Panc1 (cell line): Measurements from ENCODE around the gene P2RX3. TPM values are rescaled to one million over a fixed set of nuclear protein-coding genes. Genes with fewer than 3 reads are reported as not detected.

ENCODE experiments used
- ATAC-seq: fragments of 200-7000 bp; cut with Tn5 transposase; 2 replicates; pipeline ENCODE4 v1.9.1; 2020; ENCODE audit warnings: mild to moderate bottlenecking, moderate library complexity
- BruUV-seq: library from RNA; stranded (reverse); fragments of 400-500 nt; replicated peaks from 2 replicates; lab custom pipeline; 2021; lab: Mats Ljungman, UMichigan
- CTCF ChIA-PET: fragments of 300-600 bp; sonication (Branson Sonifier 250); formaldehyde crosslinking; loops from one replicate; lab custom pipeline; 2022; ENCODE audit warnings: antibody characterized with exemption; lab: Charles Lee
- POLR2A ChIA-PET: fragments of 300-600 bp; sonication (Branson Sonifier 250); formaldehyde crosslinking; loops from one replicate; lab custom pipeline; 2022; ENCODE audit warnings: antibody characterized with exemption; lab: Charles Lee
- DNase-seq: peaks from one replicate; pipeline ENCODE4 v3.0.0-alpha.2; 2010; ENCODE audit warnings: low read depth, low spot score
- H3K27ac ChIP-seq: 2 replicates; pipeline ENCODE4 v1.5.1; 2011; ENCODE audit warnings: mild to moderate bottlenecking, low read length, inconsistent platforms
- H3K27me3 ChIP-seq: fragments of 200-500 bp; sonication (Bioruptor generic); 2 replicates; pipeline ENCODE4 v1.6.0; 2014; ENCODE audit warnings: low read length, inconsistent platforms; ENCODE audit not compliant: control insufficient read depth, insufficient read depth
- H3K36me3 ChIP-seq: fragments of 200-500 bp; sonication (Bioruptor generic); 2 replicates; pipeline ENCODE4 v1.5.1; 2014; ENCODE audit warnings: inconsistent platforms, mild to moderate bottlenecking, low read length, moderate library complexity; ENCODE audit not compliant: control insufficient read depth, insufficient read depth
- H3K4me1 ChIP-seq: 2 replicates; pipeline ENCODE4 v1.5.1; 2011; ENCODE audit warnings: inconsistent platforms, mild to moderate bottlenecking, low read length, moderate library complexity; ENCODE audit not compliant: control insufficient read depth, insufficient read depth
- H3K4me3 ChIP-seq, 2 experiments: 2 replicates each; pipeline ENCODE4 v1.5.1; 2011 to 2012; ENCODE audit warnings: low read depth in 2 of 2, low read length in 2 of 2, mild to moderate bottlenecking in 2 of 2, inconsistent platforms in 1 of 2, moderate library complexity in 1 of 2
- H3K9me3 ChIP-seq: fragments of 200-500 bp; sonication (Bioruptor generic); 2 replicates; pipeline ENCODE4 v1.5.1; 2014; ENCODE audit warnings: low read depth, mild to moderate bottlenecking, inconsistent platforms, low read length, moderate library complexity; ENCODE audit not compliant: control insufficient read depth, insufficient read depth
- POLR2AphosphoS5 ChIP-seq: IDR thresholded peaks from 2 replicates; pipeline ENCODE4 v1.6.1; 2012; ENCODE audit warnings: mild to moderate bottlenecking, low read depth, low read length, moderate library complexity
- SIN3A ChIP-seq: IDR thresholded peaks from 2 replicates; pipeline ENCODE4 v1.6.1; 2012; ENCODE audit warnings: low read depth, mild to moderate bottlenecking, low read length, moderate library complexity, borderline replicate concordance; ENCODE audit not compliant: insufficient read depth
- TCF7L2 ChIP-seq: IDR thresholded peaks from 2 replicates; pipeline ENCODE4 v1.6.1; 2011; ENCODE audit warnings: mild to moderate bottlenecking, low read depth, low read length, inconsistent platforms
- in situ Hi-C: cut with HindIII; loops from 2 replicates; pipeline ENCODE4 v1.10.0; 2016; ENCODE audit warnings: low sequenced_read_pairs, low pct_unique_long_range_greater_than_20kb
- intact Hi-C: fragments of 100-400 bp; cut with micrococcal nuclease; formaldehyde crosslinking; loops from one replicate; pipeline ENCODE4 v1.10.0; 2022; ENCODE audit not compliant: unreplicated experiment
- total RNA-seq: library from RNA; stranded (reverse); gene quantifications from one replicate; pipeline ENCODE4 v1.2.1, GENCODE V29; 2021; ENCODE audit not compliant: unreplicated experiment
- TF ChIP-seq, protein P1 (sequence below): fragments of 450-650 bp; IDR thresholded peaks from 2 replicates; pipeline ENCODE4 v1.5.1; 2017; ENCODE audit warnings: mild to moderate bottlenecking
- TF ChIP-seq, protein P2 (sequence below), 2 experiments: IDR thresholded peaks; 2 replicates each; pipeline ENCODE4 v1.6.1; 2011 to 2012; ENCODE audit warnings: low read depth in 2 of 2, control low read depth in 1 of 2, low read length in 1 of 2, mild to moderate bottlenecking in 1 of 2, moderate library complexity in 1 of 2; ENCODE audit not compliant: insufficient read depth in 1 of 2

Gene P2RX3
- total RNA-seq, 1 experiment from 2014 or later: not detected

DNA sequence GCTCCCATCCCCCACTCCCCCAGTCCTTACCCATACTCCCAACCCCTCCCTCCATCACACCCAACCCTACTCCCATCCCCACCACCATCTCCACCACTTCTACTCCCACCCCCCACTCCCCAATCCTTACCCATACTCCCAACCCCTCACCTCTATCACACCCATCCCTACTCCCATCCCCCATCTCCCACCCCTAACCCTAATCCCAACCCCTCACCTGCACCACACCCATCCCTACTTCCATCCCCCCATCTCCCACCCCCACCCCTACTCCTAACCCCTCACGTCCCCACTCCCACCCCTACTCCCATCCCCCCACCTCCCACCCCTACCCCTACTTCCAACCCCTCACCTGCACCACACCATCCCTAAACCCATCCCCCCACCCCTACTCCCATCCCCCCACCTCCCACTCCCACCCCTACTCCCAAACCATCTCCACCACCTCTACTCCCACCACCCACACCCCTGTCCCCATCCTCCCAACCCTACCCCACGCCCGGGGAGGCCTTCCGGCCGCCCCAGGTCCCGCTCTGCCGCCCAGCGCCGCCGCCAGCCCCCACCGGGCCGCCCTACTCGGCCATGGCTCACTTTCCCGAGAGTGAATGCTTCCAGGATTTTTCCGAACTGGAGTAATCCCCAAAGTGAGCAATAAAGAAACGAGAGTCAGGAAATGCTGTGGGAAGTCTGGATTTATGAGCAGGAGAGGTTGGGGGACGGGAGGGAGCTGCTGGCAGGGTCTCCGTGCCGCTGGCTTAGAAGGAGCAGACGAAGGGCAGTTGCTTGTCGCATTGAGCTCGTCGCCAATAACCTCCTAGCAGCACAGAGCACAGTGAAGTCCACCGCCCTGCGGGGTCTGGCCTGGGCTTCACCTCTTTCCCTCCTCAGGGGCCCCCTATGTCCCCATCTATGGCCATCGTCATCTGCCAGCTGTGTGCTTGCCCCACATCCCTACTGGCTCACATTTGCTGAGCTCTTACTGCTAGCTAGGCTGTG lies 38.2 kb downstream of the P2RX3 start:
- no peak; the same call in 1 of the 2 replicates for ATAC-seq
- POLR2A ChIA-PET: no interaction called here
- CTCF ChIA-PET: no interaction called here
- Histone ChIP-seq H3K36me3 (no peaks in the 10 kb centered on the region), H3K27me3 (peaks cover 3% of the 10 kb centered on the region; the same call in 1 of the 2 replicates), H3K27ac (no peak overlapping the region), H3K4me1 (no peaks in the 10 kb centered on the region; the same call in 1 of the 2 replicates), H3K4me3 (no peak overlapping the region), H3K9me3 (no peaks in the 10 kb centered on the region)
- no TSS peak for BruUV-seq
- intact Hi-C loops: no loop called here
- TF ChIP-seq, protein P1, sequence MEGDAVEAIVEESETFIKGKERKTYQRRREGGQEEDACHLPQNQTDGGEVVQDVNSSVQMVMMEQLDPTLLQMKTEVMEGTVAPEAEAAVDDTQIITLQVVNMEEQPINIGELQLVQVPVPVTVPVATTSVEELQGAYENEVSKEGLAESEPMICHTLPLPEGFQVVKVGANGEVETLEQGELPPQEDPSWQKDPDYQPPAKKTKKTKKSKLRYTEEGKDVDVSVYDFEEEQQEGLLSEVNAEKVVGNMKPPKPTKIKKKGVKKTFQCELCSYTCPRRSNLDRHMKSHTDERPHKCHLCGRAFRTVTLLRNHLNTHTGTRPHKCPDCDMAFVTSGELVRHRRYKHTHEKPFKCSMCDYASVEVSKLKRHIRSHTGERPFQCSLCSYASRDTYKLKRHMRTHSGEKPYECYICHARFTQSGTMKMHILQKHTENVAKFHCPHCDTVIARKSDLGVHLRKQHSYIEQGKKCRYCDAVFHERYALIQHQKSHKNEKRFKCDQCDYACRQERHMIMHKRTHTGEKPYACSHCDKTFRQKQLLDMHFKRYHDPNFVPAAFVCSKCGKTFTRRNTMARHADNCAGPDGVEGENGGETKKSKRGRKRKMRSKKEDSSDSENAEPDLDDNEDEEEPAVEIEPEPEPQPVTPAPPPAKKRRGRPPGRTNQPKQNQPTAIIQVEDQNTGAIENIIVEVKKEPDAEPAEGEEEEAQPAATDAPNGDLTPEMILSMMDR: no peak
- TF ChIP-seq, protein P2, sequence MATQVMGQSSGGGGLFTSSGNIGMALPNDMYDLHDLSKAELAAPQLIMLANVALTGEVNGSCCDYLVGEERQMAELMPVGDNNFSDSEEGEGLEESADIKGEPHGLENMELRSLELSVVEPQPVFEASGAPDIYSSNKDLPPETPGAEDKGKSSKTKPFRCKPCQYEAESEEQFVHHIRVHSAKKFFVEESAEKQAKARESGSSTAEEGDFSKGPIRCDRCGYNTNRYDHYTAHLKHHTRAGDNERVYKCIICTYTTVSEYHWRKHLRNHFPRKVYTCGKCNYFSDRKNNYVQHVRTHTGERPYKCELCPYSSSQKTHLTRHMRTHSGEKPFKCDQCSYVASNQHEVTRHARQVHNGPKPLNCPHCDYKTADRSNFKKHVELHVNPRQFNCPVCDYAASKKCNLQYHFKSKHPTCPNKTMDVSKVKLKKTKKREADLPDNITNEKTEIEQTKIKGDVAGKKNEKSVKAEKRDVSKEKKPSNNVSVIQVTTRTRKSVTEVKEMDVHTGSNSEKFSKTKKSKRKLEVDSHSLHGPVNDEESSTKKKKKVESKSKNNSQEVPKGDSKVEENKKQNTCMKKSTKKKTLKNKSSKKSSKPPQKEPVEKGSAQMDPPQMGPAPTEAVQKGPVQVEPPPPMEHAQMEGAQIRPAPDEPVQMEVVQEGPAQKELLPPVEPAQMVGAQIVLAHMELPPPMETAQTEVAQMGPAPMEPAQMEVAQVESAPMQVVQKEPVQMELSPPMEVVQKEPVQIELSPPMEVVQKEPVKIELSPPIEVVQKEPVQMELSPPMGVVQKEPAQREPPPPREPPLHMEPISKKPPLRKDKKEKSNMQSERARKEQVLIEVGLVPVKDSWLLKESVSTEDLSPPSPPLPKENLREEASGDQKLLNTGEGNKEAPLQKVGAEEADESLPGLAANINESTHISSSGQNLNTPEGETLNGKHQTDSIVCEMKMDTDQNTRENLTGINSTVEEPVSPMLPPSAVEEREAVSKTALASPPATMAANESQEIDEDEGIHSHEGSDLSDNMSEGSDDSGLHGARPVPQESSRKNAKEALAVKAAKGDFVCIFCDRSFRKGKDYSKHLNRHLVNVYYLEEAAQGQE (IDR thresholded peaks at IDR 0.05; ENCODE audit: insufficient read depth in 1 of 2, low read depth in 2 of 2, low read length in 1 of 2): no peak
- no peak for TF ChIP-seq SIN3A
- in situ Hi-C loops: no loop called here
- no peak for DNase-seq

DNA sequence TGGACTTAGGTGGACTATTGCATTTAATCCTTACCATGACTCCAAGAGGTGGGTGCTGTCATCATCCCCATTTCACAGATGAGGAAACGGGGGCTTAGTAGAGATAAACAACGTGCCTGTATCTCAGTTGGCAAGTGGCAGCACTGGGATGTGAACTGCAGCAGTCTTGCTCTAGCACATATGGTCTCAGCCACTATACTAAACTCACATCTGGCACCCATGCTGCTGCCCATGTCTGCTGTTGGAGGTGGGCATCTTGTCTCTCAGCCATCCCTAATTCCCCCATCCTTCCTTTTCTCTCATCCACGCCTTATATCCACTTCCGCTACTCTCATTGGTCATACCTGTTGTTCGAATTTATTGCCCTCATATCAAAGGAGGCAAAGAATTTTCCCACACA lies 39.0 kb downstream of the P2RX3 start:
- Histone ChIP-seq H3K4me3 (no peak overlapping the region), H3K9me3 (no peaks in the 10 kb centered on the region), H3K36me3 (no peaks in the 10 kb centered on the region), H3K27me3 (peaks cover 2% of the 10 kb centered on the region; the same call in 1 of the 2 replicates), H3K27ac (no peak overlapping the region), H3K4me1 (no peaks in the 10 kb centered on the region; the same call in 1 of the 2 replicates)
- in situ Hi-C loops: no loop called here
- intact Hi-C loops: no loop called here
- ChIA-PET CTCF (no interaction called here), POLR2A (no interaction called here)
- DNase-seq (no peak), ATAC-seq (no peak; the same call in 1 of the 2 replicates)
- TF ChIP-seq POLR2AphosphoS5 (no peak), SIN3A (no peak), TCF7L2 (no peak)
- TF ChIP-seq, protein P2 (IDR thresholded peaks at IDR 0.05; ENCODE audit: insufficient read depth in 1 of 2, low read depth in 2 of 2, low read length in 1 of 2): no peak
- TF ChIP-seq, protein P1: no peak
- no TSS peak for BruUV-seq
